Measurements from ENCODE around the gene CYB561D2. TPM values are rescaled to one million over a fixed set of nuclear protein-coding genes. Genes with fewer than 3 reads are reported as not detected.

CYB561D2 gene
- total RNA-seq, 2 donors from 2014 or later, result 30.9 to 46.2 TPM

DNA sequence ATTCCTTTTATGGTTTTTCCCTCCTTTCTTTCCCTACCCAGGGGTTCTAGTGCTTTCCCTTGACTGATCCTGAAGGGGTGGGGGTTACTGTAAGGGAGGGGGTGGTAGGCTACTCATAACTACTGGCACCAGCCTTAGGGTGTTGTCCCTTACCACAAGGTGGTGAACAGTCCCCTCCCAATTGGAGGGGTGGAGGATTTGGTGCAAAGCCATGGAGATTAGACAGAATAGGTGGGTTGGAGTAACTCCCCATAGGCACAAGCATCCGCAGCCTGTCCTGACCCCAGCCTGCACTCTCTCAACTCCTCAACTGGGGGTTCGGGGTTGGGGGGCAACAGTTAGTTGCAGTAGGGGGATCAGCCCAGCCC, 25.6 kb upstream of the CYB561D2 start:
- TF ChIP-seq, protein P1, sequence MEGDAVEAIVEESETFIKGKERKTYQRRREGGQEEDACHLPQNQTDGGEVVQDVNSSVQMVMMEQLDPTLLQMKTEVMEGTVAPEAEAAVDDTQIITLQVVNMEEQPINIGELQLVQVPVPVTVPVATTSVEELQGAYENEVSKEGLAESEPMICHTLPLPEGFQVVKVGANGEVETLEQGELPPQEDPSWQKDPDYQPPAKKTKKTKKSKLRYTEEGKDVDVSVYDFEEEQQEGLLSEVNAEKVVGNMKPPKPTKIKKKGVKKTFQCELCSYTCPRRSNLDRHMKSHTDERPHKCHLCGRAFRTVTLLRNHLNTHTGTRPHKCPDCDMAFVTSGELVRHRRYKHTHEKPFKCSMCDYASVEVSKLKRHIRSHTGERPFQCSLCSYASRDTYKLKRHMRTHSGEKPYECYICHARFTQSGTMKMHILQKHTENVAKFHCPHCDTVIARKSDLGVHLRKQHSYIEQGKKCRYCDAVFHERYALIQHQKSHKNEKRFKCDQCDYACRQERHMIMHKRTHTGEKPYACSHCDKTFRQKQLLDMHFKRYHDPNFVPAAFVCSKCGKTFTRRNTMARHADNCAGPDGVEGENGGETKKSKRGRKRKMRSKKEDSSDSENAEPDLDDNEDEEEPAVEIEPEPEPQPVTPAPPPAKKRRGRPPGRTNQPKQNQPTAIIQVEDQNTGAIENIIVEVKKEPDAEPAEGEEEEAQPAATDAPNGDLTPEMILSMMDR (IDR thresholded peaks at IDR 0.05), result no peak
- Histone ChIP-seq H3K9me3 (no peaks in the 10 kb centered on the region), H3K27ac (no peak overlapping the region), H3K36me3 (peaks cover 5% of the 10 kb centered on the region), H3K4me1 (peaks cover 23% of the 10 kb centered on the region), H3K4me3 (no peak overlapping the region), H3K27me3 (no peaks in the 10 kb centered on the region), H3K9ac (ENCODE audit: low read depth in 2 of 2, low read length in 2 of 2) (no peak overlapping the region)
- intact Hi-C loops (cut with DNase I), result loop anchor here (10.0 kb wide), 1 partner anchor 50 kb away; the partner anchor contains the start of gene LSMEM2
- DNase-seq, result no peak

DNA sequence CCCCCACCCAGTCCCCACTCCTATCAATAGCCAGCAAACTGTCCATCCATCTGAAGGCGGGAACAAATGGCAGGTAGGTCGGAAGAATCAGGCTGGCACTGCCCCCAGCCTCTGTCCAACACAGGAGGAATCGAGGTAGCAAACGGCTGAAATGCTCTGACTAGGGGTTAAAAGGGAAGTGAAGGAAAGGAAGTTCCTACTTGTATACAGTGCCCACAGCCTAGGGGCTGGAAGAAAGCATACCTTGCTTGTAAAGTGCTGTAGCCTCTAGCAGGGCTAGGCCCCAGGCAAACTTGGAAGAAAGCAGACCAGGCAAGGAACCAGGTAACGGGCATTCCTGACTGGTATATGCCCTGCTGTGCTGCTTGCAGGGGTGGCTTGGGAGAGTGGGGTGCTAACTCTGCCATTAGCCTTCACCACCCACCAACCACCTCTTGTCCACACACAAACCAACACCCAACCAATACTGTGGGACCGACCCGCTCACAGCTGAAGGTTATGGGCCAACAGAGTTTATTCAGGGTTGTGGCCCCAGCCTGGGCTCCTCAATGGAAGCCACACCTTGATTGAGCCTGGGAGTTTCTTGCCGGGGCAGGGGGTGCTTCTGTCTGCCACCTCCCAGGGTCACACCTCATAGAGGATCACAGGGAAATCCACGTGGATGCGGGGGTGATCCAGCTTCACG, 25.0 kb upstream of the CYB561D2 start:
- H3K27ac ChIP-seq, result no peak overlapping the region
- TF ChIP-seq, protein P1 (IDR thresholded peaks at IDR 0.05), result no peak
- intact Hi-C loops (cut with DNase I), result loop anchor here (10.0 kb wide), 1 partner anchor 51 kb away; the partner anchor contains the start of gene LSMEM2

DNA sequence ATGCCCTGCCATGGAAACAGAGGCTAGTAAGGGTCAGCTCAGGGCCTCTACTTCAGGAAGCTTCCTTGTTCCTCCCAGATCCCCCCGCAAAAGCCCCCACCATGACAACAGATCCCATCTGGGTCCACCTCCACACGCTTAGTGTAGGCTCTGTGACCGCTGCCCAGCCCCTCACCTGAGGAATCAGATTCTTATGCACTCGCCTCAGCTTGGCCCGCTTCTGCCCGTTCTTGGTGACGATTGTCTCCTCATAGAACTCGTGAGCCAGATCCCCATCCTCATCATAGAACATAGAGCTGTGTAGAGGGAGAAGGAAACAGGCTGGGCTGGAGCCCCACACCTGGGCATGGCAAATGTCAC, 24.5 kb upstream of the CYB561D2 start:
- intact Hi-C loops (cut with DNase I), result loop anchor here (10.0 kb wide), 1 partner anchor 51 kb away; the partner anchor contains the start of gene LSMEM2
- H3K4me3 ChIP-seq, result no peak overlapping the region
- TF ChIP-seq, protein P1 (IDR thresholded peaks at IDR 0.05), result no peak
- no peak overlapping the region for H3K27ac ChIP-seq
- H3K9ac ChIP-seq (ENCODE audit: low read depth in 2 of 2, low read length in 2 of 2), result peak overlapping the region in 1 of 2 donors; percentile 26
- H3K27me3 ChIP-seq, result no peaks in the 10 kb centered on the region
- peaks cover 23% of the 10 kb centered on the region for H3K4me1 ChIP-seq
- no peaks in the 10 kb centered on the region for H3K9me3 ChIP-seq
- peaks cover 14% of the 10 kb centered on the region for H3K36me3 ChIP-seq
- no peak for DNase-seq

More for the DNA sequence above, 25.0 kb upstream of the CYB561D2 start:
- Histone ChIP-seq H3K9me3 (no peaks in the 10 kb centered on the region), H3K4me1 (peaks cover 23% of the 10 kb centered on the region), H3K9ac (ENCODE audit: low read depth in 2 of 2, low read length in 2 of 2) (peak overlapping the region in 1 of 2 donors; percentile 26), H3K36me3 (peaks cover 8% of the 10 kb centered on the region), H3K27me3 (no peaks in the 10 kb centered on the region), H3K4me3 (no peak overlapping the region)
- no peak for DNase-seq

DNA sequence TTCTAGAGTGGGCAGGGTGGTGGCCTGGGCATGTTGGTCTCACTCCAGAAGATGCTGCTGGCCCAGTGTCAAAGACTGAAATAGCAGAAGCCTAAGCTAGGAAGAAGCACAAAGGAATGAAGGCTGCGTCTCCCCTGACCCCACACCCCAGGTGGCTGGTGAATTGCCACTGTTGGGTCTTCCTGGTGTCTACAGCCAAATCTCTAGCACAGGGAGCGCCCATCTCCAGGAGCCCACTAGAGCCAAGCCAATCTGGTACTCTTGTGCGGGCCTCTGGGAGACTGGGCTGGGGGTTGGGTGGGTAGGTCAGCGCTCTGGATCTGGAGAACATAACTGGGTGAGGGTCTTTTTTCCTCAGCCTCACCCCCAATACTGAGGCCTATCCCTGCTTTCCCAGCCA, 23.5 kb upstream of the CYB561D2 start:
- H3K27me3 ChIP-seq, result no peaks in the 10 kb centered on the region
- intact Hi-C loops (cut with DNase I), result loop anchor here (10.0 kb wide), 1 partner anchor 52 kb away; the partner anchor contains the start of gene LSMEM2
- no peak overlapping the region for H3K27ac ChIP-seq
- H3K9ac ChIP-seq (ENCODE audit: low read depth in 2 of 2, low read length in 2 of 2), result peak overlapping the region; percentile 90 to 94
- TF ChIP-seq, protein P1 (IDR thresholded peaks at IDR 0.05), result no peak
- H3K9me3 ChIP-seq, result no peaks in the 10 kb centered on the region
- no peak for DNase-seq
- H3K4me1 ChIP-seq, result peaks cover 19% of the 10 kb centered on the region
- H3K4me3 ChIP-seq, result peak overlapping the region; percentile 97
- peaks cover 20% of the 10 kb centered on the region for H3K36me3 ChIP-seq

DNA sequence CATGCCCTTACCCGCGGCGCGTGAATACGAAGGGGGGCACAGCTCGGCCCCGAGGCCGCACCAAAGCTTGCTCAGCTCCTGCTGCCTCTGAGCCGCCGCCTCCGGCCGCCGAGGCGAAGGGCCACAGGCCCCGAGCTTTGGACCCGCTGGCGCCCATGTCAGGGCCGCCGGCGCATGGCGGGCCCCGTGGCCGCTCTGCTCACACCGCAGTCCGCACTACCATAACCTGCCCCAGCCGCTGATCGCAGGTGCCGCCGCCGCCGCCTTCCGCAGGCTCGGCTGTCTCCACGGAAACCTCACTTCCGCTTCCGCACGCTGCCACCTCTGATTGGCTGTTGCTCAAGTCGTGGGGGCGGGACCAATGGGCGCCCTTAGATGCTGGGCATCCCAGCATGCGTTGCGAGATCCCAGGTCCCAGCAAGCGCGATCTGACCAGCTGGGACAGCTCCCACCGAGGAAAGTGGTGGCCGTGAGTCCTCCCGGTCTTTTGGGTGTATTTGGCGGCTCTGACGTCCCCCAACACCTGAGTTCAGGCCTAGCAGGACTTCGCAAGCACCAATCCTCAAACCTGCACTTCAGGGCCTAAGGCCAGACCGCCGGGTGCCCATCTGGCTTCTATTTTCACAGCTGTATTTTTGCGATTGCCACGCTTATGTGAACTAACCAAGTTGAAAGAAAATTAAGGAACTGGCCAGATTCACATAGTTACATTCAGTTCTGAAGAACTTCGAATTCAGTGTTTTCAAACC, 22.5 kb upstream of the CYB561D2 start, which contains the start of gene TUSC2:
Gene TUSC2 (minus strand): TSS at position 281 of the 749 bp plus-strand sequence. CDS start 124 bp downstream, at position 157.
- DNase-seq, result peak; percentile 98
- intact Hi-C loops (cut with DNase I), result loop anchor here (10.0 kb wide), 1 partner anchor 53 kb away; the partner anchor contains the start of gene LSMEM2
- Histone ChIP-seq H3K9ac (ENCODE audit: low read depth in 2 of 2, low read length in 2 of 2) (peak within 1 kb of the TSS; percentile 90 to 94), H3K4me1 (peaks cover 13% of the 10 kb centered on the region), H3K27me3 (no peaks in the 10 kb centered on the region), H3K4me3 (peak within 1 kb of the TSS; percentile 97), H3K9me3 (no peaks in the 10 kb centered on the region), H3K36me3 (peaks cover 20% of the 10 kb centered on the region), H3K27ac (peak within 1 kb of the TSS; percentile 83)
- TF ChIP-seq, protein P1 (IDR thresholded peaks at IDR 0.05), result no peak
